ENCODE data around the gene HDAC11. TPM values are rescaled to one million over a fixed set of nuclear protein-coding genes. Genes with fewer than 3 reads are reported as not detected.

HDAC11 gene
- total and polyA plus RNA-seq, 2 of the 13 experiments (the other 11 are each of a cell fraction or from before 2014, with no cell fraction given) = 13.7 to 33.1 TPM

DNA sequence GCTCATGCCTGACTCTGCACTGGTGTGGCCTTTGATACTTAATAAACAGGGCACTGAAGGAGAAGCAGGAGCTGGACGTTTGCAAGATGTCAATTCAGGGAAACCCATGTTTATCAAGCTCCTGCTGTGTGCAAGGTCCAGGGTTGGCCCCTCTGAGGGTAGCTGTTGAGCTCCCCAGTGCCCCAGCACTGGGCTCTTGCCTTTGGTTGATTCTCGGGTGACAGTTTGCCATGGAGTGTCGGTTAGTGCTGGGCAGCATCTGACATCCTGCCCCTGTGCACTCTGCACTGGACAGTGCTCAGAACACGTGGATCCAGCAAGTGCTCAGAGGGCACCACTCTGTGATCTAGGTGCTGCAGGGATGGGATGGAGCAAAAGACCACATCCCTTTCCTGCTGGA, 7.3 kb downstream of the HDAC11 start (continued):
- TF ChIP-seq, protein P1, sequence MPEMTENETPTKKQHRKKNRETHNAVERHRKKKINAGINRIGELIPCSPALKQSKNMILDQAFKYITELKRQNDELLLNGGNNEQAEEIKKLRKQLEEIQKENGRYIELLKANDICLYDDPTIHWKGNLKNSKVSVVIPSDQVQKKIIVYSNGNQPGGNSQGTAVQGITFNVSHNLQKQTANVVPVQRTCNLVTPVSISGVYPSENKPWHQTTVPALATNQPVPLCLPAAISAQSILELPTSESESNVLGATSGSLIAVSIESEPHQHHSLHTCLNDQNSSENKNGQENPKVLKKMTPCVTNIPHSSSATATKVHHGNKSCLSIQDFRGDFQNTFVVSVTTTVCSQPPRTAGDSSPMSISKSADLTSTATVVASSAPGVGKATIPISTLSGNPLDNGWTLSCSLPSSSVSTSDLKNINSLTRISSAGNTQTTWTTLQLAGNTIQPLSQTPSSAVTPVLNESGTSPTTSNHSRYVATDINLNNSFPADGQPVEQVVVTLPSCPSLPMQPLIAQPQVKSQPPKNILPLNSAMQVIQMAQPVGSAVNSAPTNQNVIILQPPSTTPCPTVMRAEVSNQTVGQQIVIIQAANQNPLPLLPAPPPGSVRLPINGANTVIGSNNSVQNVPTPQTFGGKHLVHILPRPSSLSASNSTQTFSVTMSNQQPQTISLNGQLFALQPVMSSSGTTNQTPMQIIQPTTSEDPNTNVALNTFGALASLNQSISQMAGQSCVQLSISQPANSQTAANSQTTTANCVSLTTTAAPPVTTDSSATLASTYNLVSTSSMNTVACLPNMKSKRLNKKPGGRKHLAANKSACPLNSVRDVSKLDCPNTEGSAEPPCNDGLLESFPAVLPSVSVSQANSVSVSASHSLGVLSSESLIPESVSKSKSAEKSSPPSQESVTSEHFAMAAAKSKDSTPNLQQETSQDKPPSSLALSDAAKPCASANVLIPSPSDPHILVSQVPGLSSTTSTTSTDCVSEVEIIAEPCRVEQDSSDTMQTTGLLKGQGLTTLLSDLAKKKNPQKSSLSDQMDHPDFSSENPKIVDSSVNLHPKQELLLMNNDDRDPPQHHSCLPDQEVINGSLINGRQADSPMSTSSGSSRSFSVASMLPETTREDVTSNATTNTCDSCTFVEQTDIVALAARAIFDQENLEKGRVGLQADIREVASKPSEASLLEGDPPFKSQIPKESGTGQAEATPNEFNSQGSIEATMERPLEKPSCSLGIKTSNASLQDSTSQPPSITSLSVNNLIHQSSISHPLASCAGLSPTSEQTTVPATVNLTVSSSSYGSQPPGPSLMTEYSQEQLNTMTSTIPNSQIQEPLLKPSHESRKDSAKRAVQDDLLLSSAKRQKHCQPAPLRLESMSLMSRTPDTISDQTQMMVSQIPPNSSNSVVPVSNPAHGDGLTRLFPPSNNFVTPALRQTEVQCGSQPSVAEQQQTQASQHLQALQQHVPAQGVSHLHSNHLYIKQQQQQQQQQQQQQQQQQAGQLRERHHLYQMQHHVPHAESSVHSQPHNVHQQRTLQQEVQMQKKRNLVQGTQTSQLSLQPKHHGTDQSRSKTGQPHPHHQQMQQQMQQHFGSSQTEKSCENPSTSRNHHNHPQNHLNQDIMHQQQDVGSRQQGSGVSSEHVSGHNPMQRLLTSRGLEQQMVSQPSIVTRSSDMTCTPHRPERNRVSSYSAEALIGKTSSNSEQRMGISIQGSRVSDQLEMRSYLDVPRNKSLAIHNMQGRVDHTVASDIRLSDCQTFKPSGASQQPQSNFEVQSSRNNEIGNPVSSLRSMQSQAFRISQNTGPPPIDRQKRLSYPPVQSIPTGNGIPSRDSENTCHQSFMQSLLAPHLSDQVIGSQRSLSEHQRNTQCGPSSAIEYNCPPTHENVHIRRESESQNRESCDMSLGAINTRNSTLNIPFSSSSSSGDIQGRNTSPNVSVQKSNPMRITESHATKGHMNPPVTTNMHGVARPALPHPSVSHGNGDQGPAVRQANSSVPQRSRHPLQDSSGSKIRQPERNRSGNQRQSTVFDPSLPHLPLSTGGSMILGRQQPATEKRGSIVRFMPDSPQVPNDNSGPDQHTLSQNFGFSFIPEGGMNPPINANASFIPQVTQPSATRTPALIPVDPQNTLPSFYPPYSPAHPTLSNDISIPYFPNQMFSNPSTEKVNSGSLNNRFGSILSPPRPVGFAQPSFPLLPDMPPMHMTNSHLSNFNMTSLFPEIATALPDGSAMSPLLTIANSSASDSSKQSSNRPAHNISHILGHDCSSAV (CRISPR knock-in tag; IDR thresholded peaks at IDR 0.05; ENCODE audit: borderline replicate concordance) = no peak
- TF ChIP-seq MXD4 (CRISPR knock-in tag; IDR thresholded peaks at IDR 0.05) (peak; percentile 79), ZNF7 (CRISPR knock-in tag; IDR thresholded peaks at IDR 0.05) (no peak), MIER3 (CRISPR knock-in tag; IDR thresholded peaks at IDR 0.05; ENCODE audit: borderline replicate concordance) (no peak), ZKSCAN1 (IDR thresholded peaks at IDR 0.05; ENCODE audit: low read length) (no peak), PRMT3 (CRISPR knock-in tag; IDR thresholded peaks at IDR 0.05; ENCODE audit: borderline replicate concordance, low read depth) (no peak), GTF3A (CRISPR knock-in tag; conservative IDR thresholded peaks at IDR 0.05) (no peak), ZNF761 (CRISPR knock-in tag; conservative IDR thresholded peaks at IDR 0.05) (no peak), ZNF75D (CRISPR knock-in tag; IDR thresholded peaks at IDR 0.05; ENCODE audit: borderline replicate concordance) (no peak), ZNF263 (CRISPR knock-in tag; IDR thresholded peaks at IDR 0.05) (peak; percentile 72; the same call in 1 of the 2 replicates), KLF6 (CRISPR knock-in tag; IDR thresholded peaks at IDR 0.05) (no peak), ZFP62 (CRISPR knock-in tag; IDR thresholded peaks at IDR 0.05) (no peak), ZBTB38 (CRISPR knock-in tag; IDR thresholded peaks at IDR 0.05) (0 out of 2 replicates have a peak, but pooled peaks have one; percentile 22)
- TF ChIP-seq, protein P2, sequence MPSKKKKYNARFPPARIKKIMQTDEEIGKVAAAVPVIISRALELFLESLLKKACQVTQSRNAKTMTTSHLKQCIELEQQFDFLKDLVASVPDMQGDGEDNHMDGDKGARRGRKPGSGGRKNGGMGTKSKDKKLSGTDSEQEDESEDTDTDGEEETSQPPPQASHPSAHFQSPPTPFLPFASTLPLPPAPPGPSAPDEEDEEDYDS (CRISPR knock-in tag; IDR thresholded peaks at IDR 0.05) = no peak
- TF ChIP-seq, protein P3, sequence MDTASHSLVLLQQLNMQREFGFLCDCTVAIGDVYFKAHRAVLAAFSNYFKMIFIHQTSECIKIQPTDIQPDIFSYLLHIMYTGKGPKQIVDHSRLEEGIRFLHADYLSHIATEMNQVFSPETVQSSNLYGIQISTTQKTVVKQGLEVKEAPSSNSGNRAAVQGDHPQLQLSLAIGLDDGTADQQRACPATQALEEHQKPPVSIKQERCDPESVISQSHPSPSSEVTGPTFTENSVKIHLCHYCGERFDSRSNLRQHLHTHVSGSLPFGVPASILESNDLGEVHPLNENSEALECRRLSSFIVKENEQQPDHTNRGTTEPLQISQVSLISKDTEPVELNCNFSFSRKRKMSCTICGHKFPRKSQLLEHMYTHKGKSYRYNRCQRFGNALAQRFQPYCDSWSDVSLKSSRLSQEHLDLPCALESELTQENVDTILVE (CRISPR knock-in tag; IDR thresholded peaks at IDR 0.05) = no peak
- TF ChIP-seq, protein P4, sequence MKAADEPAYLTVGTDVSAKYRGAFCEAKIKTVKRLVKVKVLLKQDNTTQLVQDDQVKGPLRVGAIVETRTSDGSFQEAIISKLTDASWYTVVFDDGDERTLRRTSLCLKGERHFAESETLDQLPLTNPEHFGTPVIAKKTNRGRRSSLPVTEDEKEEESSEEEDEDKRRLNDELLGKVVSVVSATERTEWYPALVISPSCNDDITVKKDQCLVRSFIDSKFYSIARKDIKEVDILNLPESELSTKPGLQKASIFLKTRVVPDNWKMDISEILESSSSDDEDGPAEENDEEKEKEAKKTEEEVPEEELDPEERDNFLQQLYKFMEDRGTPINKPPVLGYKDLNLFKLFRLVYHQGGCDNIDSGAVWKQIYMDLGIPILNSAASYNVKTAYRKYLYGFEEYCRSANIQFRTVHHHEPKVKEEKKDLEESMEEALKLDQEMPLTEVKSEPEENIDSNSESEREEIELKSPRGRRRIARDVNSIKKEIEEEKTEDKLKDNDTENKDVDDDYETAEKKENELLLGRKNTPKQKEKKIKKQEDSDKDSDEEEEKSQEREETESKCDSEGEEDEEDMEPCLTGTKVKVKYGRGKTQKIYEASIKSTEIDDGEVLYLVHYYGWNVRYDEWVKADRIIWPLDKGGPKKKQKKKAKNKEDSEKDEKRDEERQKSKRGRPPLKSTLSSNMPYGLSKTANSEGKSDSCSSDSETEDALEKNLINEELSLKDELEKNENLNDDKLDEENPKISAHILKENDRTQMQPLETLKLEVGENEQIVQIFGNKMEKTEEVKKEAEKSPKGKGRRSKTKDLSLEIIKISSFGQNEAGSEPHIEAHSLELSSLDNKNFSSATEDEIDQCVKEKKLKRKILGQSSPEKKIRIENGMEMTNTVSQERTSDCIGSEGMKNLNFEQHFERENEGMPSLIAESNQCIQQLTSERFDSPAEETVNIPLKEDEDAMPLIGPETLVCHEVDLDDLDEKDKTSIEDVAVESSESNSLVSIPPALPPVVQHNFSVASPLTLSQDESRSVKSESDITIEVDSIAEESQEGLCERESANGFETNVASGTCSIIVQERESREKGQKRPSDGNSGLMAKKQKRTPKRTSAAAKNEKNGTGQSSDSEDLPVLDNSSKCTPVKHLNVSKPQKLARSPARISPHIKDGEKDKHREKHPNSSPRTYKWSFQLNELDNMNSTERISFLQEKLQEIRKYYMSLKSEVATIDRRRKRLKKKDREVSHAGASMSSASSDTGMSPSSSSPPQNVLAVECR (CRISPR knock-in tag; IDR thresholded peaks at IDR 0.05; ENCODE audit: borderline replicate concordance) = peak; percentile 56; the same call in 1 of the 2 replicates

Measured in HepG2 (cell line).